Fibroblast of pulmonary artery (primary cell): Measurements from ENCODE around the gene MDH2.
"Not testable (repeated sequence)": the region's sequence is repeated elsewhere in the genome, so short reads cannot be mapped to it uniquely, and the experiment has no call there.

Source experiments
- DNase-seq: peaks from one replicate; pipeline ENCODE4 v3.0.0-alpha.2; 2010; ENCODE audit warnings: low read depth
- H3K4me3 ChIP-seq: replicated peaks from 2 replicates; pipeline ENCODE4 v1.5.1; 2011; ENCODE audit warnings: low read depth, mild to moderate bottlenecking, control low read depth, low read length, moderate library complexity
- CTCF ChIP-seq: IDR thresholded peaks from 2 replicates; pipeline ENCODE4 v1.5.1; 2011; ENCODE audit warnings: mild to moderate bottlenecking, control low read depth, low read length, inconsistent platforms; ENCODE audit errors: missing control alignments

Gene MDH2

GRCh38 chr7:76009672-76010600 is 38.0 kb upstream of the MDH2 start:
- no peak for DNase-seq
- H3K4me3 ChIP-seq = no peak overlapping the region
- no peak for TF ChIP-seq CTCF

- peak; percentile 78 for DNase-seq
Observed at GRCh38 chr7:76011442-76011861, 36.5 kb upstream of the MDH2 start.

GRCh38 chr7:76016191-76016947 is 31.5 kb upstream of the MDH2 start:
- peak; percentile 53 for DNase-seq
- H3K4me3 ChIP-seq = no peak overlapping the region
- TF ChIP-seq CTCF = no peak

More at GRCh38 chr7:76011442-76011861, 36.5 kb upstream of the MDH2 start:
- no peak for TF ChIP-seq CTCF
- no peak overlapping the region for H3K4me3 ChIP-seq

- not testable (repeated sequence) for DNase-seq, H3K4me3 ChIP-seq
Observed at GRCh38 chr7:76018520-76018919, 29.4 kb upstream of the MDH2 start.

GRCh38 chr7:76020031-76020714 is 27.7 kb upstream of the MDH2 start:
- no peak overlapping the region for H3K4me3 ChIP-seq
- peak; percentile 75 for DNase-seq
- TF ChIP-seq CTCF = peak; percentile 91

- TF ChIP-seq CTCF = no peak
- no peak for DNase-seq
- H3K4me3 ChIP-seq = no peak overlapping the region
Observed at GRCh38 chr7:76022026-76022780, 25.7 kb upstream of the MDH2 start.
